A204.1 (cell line): Measurements from ENCODE around the gene OXCT1.

Experiments
- FAIRE-seq: peaks from 2 replicates; lab custom pipeline; 2012; peaks lifted over from hg19 to GRCh38; lab: Jason Lieb, UNC

The OXCT1 gene

DNA sequence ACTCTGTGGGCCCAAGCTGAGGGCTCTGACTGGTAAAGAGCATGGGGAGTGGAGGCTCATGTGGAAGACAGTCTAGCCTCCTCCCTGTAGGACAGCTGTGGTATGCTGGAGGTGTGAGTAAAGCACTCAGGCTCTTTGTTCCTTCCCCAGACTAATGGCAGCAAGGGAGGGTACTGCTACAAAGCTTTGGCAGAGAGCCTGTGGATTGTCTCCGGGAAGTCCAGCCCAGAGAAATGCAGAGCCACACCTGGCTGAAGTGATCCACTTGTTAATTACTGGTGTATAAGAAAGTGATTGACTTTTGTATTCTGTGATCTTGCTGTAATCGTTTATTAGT is 161.7 kb downstream of the OXCT1 start:
- FAIRE-seq = no peak

DNA sequence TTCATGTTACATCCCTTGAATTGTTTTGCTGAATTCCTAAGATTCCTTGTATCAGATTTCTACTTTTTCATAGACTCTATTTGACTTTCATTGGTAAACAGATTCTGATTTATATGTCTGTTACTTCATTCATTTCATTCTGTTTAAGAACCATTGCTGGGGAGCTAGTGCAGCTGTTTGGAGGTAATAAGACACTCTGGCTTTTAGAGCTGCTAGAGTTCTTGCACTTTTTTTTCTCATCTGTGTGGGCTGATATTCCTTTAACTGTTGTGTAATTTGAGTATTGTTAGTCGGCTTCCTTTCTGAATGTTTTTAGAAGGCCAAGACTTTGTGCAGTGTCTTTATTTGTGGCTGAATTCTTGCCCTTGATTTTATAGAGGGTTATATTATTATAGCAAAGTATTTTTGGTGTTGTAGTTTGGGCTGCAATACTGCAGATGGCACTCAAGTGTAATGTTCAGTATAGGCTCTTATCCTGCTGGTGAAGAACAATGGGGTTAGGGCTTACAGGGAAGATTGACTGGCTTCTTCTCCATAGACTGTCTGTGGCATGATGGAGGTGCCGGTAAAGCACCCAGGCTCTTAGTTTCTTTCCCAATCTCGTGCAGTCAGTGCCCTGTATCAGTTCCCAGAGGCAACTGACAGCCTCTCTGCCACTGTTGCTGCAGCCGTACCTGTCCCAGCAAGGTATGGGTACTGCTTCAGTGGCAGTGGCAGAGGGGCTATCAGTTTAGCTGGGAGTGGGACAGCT is 162.2 kb downstream of the OXCT1 start:
- no peak for FAIRE-seq

DNA sequence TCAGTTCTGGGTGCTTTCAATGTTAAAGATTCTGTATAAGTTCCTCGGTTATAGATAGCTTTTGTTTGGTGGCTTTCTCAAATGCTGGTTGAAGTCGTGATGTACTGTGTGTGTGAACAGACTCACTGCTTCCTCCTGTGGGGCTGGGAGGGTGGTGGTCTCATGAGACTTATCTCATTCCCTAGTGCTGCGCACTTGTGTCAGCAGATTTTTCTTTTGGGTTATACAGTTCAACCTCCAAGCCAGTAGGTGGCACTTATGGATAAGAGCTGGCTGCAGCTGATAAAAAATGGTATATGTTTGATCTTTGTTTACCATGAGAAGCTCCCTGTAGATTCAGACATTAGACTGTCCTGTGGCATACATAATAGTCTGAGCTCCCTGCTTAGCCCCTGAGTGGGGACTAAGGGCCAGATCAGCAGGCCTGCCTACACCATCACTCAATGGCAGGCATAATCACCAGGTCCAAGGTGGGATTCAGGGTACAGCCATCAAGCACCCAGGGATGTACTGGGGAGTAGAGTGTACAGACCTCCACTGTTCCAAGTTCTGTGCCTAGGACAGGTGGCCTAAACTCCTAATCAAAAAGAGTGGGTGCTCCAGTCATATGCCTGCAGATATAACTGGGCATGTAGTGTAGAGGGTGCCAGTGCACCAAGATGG is 174.2 kb downstream of the OXCT1 start:
- no peak for FAIRE-seq

DNA sequence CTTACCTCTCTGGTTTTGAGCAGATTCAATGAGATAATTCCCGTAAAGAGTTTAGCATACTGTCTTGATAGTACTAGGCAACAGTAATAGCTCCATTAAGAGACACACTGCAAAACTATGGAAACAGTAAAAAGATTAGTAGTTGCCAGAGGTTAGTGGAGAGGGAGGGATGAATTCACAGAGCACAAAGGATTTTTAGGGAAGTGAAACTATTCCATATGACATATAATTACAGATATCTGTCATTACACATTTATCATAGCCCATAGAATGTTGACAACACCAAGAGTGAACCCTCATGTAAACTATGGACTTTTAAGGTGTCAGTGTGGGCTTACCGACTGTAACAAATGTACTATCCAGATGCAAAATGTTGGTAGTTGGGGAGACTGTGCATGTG is 183.5 kb downstream of the OXCT1 start:
- no peak for FAIRE-seq

DNA sequence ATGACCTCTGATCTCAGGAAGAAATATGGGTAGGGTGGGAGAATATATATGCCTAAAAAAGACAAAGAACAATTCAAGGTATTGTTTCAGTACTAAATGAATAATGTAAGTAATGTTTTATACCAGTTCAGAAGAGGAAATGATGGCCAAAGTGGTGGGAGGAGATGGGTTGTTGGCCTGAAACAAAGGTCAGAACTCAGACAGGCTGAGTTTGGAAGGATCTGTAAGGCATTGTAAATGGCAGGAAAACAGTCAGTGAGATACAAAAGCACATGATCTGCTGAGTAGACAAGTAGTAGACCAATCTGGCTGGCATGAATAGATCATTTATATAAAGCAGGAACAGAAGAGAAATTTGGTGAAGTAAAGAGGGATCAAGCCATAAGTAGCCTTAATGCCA is 184.0 kb downstream of the OXCT1 start:
- FAIRE-seq = no peak

DNA sequence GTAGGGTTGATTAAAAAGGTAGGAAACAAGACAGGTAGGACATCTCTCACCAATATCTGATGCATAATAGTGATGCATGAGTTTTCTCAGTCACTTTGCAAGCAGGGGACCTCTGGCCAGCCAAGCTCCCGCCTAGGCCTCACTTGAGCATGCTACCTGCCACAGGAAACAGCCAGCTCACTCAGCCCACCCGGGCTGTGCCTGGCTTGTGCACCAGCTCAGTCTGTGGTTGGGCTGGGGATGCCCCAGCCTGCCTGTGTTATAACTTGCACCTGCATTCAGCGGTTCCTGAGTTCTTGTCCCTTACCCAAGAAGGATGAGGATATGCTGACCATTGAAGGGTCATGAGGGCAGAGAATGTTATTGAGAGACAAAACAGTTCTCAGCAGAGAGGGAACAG is 187.0 kb downstream of the OXCT1 start:
- no peak for FAIRE-seq

DNA sequence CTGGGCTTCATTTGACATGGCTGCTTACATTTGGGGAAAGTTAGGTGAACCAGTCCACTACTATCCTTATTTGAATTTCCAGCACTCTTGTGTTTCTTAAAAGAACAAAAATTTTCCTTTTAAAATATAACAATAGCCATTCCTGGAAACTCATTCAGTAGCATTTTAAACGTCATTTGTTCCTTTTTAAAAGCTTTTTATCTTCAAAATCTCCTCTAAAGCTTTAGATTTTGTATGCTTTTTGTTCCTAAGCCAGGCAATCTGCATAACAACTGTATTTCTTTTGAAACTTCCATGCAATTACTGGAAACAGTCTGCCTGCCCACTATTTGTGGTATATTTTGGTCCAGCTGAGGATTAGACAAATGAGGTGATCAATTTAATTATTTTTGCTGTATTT is 187.6 kb downstream of the OXCT1 start:
- FAIRE-seq = no peak

DNA sequence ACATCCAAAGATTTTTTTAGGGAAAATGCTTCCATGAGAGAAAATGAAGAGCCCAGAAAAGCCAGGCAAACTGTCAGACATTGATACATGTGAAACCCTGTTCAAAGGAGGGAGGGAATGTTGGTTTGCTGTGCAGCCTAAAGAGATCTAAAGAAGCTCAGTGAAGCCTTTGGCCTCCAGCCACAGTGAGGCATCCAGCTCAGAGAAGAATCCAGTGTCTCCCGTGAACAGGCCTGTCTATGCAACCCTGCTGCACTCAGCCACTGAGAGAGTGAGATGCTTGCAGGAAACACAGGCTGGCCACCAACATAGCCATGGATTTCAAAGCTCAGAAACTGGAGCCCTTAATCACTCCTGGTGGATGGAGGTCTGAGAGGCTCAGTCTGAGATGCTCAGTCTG is 188.4 kb downstream of the OXCT1 start:
- FAIRE-seq = no peak
